Right lobe of liver (tissue), 6 donors: ENCODE data around the gene ADAMTS6. TPM values are rescaled to one million over a fixed set of nuclear protein-coding genes. Genes with fewer than 3 reads are reported as not detected.

Source experiments
- ATAC-seq, 4 donors: fragments of 200-7000 bp; cut with Tn5 transposase; one replicate each; pipeline ENCODE4 v1.9.1; 2020; ENCODE audit warnings: mild to moderate bottlenecking in 4 of 4, moderate library complexity in 4 of 4
- DNase-seq, 3 donors: peaks; one replicate each; pipeline ENCODE4 v3.0.0-alpha.2; 2020
- H3K27ac ChIP-seq, 3 donors: fragments of 200-600 bp; one replicate each; pipeline ENCODE4 v1.8.0; 2022
- H3K27me3 ChIP-seq, 2 donors: fragments of 200-600 bp; one replicate each; pipeline ENCODE4 v1.8.0; 2022
- H3K36me3 ChIP-seq, 4 donors: fragments of 200-600 bp; sonication (generic) in 1 of 4; one replicate each; pipeline versions ENCODE4 v1.5.1 to v1.8.0; 2017 to 2022; ENCODE audit warnings: control low read depth in 1 of 4
- H3K4me1 ChIP-seq, 4 donors: fragments of 200-600 bp; sonication (generic) in 1 of 4; one replicate each; pipeline versions ENCODE4 v1.5.1 to v1.8.0; 2017 to 2022; ENCODE audit warnings: control low read depth in 1 of 4
- H3K4me3 ChIP-seq, 3 donors: fragments of 200-600 bp; one replicate each; pipeline ENCODE4 v1.8.0; 2022
- H3K9me3 ChIP-seq, 4 donors: fragments of 200-600 bp; sonication (generic) in 1 of 4; one replicate each; pipeline versions ENCODE4 v1.5.1 to v1.8.0; 2017 to 2022; ENCODE audit warnings: control low read depth in 1 of 4
- POLR2A ChIP-seq: fragments of 450-650 bp; IDR thresholded peaks from one replicate; pipeline ENCODE4 v1.6.1; 2017; ENCODE audit warnings: antibody characterized with exemption, mild to moderate bottlenecking
- WGBS: methylation state at CpG from one replicate; pipeline ENCODE4 v1.1.6; 2018; ENCODE audit warnings: low coverage, low lambda C conversion rate; ENCODE audit not compliant: insufficient coverage; ENCODE audit errors: missing lambda C conversion rate; 5-methylcytosine and 5-hydroxymethylcytosine counted together
- intact Hi-C, 2 donors: fragments of 100-400 bp; cut with DNase I; formaldehyde crosslinking; loops; one replicate each; pipeline versions ENCODE4 v1.11.2 to v1.14.1; 2022
- total RNA-seq, 6 experiments: library from RNA; depleted of rRNA in 2 of 6; stranded (reverse); fragments of >200 nt in 2 of 6; fragmentation: NEBNext Ultra II Directional in 3 of 6; extraction: Animal tissue kit (Norgen Biotek cat#: 25700) in 3 of 6; gene quantifications; one replicate each; pipeline versions ENCODE4 v1.1.0 to v1.2.4, GENCODE V29; 2016 to 2023
- TF ChIP-seq, protein P1 (sequence below), 4 donors: fragments of 200-600 bp in 3 of 4; fragments of 450-650 bp in 1 of 4; IDR thresholded peaks; one replicate each; pipeline versions ENCODE4 v1.5.1 to v1.8.0; 2016 to 2022; ENCODE audit warnings: antibody characterized with exemption in 4 of 4, mild to moderate bottlenecking in 2 of 4
- donor health status: DM: no; HTN: yes; CAD: no.
- donor health status: DM: no; HTN: no; CAD: no.
- donor health status: DM: no; HTN: no; CAD: no.
- donor health status: DM: no; HTN: yes; CAD: no.
- donor health status: DM: no; HTN: yes; CAD: no.

Gene ADAMTS6
- total RNA-seq, 6 experiments from 2014 or later, result 0.17 to 0.56 (median 0.40) TPM

DNA sequence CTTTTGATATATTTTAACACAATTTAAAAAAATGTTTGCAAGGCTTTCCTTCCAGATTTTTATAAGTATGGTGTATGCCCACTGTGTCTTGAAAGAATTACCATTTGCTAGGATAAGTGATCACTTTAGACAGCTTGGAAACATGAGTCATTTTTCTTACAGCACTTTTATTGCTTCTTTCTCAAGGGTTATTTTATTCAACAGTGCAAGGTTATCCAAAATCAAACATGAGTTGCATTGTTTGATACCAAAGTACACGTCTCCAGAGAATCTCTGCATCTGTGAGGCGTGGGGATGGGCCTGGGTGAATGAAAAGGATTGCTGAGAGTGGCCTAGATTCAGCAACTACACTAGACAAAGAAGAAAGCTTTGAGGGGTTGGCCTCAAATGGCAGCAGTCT, 329.6 kb downstream of the ADAMTS6 start:
- TF ChIP-seq, protein P1, sequence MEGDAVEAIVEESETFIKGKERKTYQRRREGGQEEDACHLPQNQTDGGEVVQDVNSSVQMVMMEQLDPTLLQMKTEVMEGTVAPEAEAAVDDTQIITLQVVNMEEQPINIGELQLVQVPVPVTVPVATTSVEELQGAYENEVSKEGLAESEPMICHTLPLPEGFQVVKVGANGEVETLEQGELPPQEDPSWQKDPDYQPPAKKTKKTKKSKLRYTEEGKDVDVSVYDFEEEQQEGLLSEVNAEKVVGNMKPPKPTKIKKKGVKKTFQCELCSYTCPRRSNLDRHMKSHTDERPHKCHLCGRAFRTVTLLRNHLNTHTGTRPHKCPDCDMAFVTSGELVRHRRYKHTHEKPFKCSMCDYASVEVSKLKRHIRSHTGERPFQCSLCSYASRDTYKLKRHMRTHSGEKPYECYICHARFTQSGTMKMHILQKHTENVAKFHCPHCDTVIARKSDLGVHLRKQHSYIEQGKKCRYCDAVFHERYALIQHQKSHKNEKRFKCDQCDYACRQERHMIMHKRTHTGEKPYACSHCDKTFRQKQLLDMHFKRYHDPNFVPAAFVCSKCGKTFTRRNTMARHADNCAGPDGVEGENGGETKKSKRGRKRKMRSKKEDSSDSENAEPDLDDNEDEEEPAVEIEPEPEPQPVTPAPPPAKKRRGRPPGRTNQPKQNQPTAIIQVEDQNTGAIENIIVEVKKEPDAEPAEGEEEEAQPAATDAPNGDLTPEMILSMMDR (IDR thresholded peaks at IDR 0.05), result no peak
- TF ChIP-seq POLR2A, result no peak
- no peak for ATAC-seq

DNA sequence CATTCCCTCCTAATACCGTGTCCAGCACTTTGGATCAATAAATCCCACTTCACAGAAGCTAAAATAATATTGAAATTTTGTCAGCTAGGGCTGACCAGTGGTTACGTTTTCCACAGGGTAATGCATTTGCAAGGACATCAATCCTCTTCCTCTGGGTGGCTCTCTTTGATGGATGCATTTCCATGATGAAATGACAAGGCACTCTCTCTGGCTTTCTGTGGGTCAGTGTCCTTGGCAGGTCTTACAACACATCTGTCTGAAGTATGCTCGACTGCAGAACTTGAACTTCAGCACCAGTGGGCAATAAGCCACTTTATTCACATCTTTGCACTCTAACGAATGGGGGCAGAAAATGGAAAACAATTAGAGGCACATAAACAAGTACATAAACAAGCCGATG, 330.1 kb downstream of the ADAMTS6 start:
- peak; percentile 63 to 91 (median 80) for ATAC-seq
- H3K36me3 ChIP-seq, result no peaks in the 10 kb centered on the region
- WGBS, result 40% methylated on average over 5 of the region's 5 CpGs

More for the DNA sequence above, 329.6 kb downstream of the ADAMTS6 start:
- Histone ChIP-seq H3K9me3 (no peaks in the 10 kb centered on the region), H3K27ac (no peak overlapping the region), H3K27me3 (no peaks in the 10 kb centered on the region), H3K4me1 (no peaks in the 10 kb centered on the region), H3K36me3 (no peaks in the 10 kb centered on the region), H3K4me3 (no peak overlapping the region)
- DNase-seq, result no peak
- intact Hi-C loops, result no loop called here
- 59% methylated on average over 2 of the region's 2 CpGs for WGBS

DNA sequence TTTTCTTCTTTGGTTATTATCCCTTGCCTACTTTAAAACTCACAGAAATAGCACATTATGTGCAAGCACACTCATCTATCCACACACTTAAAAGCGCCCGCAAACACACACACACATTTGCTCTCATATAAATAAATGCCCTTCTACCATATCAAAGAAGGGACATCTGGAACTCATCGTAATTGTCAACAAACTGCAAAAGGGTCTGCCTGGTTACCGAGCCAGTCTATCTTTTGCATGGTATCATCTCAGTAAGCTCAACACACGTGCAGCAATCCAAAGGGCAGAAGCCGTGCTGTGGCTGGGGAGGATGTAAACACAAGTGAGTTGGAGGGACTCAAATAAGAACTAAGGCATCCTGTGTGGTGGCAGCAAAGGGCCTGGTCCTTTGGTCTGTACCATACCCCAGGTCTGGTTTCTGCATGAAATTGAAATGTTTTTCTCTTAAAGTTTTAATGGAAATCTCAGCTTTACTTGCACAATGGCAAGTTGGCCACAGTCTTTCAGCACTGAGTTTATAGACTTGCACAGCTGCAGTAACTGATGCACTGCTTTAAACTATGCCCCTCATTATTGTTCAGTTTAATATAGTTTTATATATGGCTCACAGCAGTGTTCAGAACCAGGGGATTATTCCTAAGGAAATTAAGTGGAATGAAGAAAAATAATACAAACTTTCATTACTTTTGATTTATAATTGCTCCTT, 331.0 kb downstream of the ADAMTS6 start:
- ATAC-seq, result no peak
- Histone ChIP-seq H3K36me3 (no peaks in the 10 kb centered on the region), H3K4me1 (no peaks in the 10 kb centered on the region), H3K9me3 (no peaks in the 10 kb centered on the region), H3K27ac (no peak overlapping the region), H3K4me3 (no peak overlapping the region), H3K27me3 (no peaks in the 10 kb centered on the region)
- intact Hi-C loops, result no loop called here
- WGBS, result 80% methylated on average over 5 of the region's 6 CpGs
- TF ChIP-seq, protein P1 (IDR thresholded peaks at IDR 0.05), result no peak
- no peak for TF ChIP-seq POLR2A
- DNase-seq, result no peak

More for the DNA sequence above, 330.1 kb downstream of the ADAMTS6 start:
- Histone ChIP-seq H3K27ac (no peak overlapping the region), H3K4me1 (no peaks in the 10 kb centered on the region), H3K27me3 (no peaks in the 10 kb centered on the region), H3K9me3 (no peaks in the 10 kb centered on the region), H3K4me3 (no peak overlapping the region)
- no peak for DNase-seq
- TF ChIP-seq POLR2A, result no peak
- TF ChIP-seq, protein P1 (IDR thresholded peaks at IDR 0.05), result no peak
- intact Hi-C loops, result no loop called here

DNA sequence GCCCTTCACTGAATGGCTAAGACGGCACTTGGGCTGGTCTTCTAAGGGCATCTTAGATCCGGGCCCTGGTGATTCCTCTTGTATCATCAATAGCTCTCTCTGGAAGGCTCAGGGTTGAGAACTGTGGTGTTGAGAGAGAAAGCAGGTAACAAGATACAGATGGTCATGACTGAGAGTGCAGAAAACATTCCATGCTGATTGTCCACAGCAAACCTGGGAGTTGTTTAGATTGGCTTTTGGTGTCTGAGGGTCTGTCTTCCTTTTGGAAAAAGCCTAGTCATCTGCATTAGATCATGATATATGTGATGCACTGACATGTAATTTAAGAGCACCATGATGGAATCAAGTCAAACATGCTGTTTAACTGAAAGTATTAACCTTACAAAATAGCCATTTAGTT, 331.9 kb downstream of the ADAMTS6 start:
- H3K27me3 ChIP-seq, result no peaks in the 10 kb centered on the region
- H3K36me3 ChIP-seq, result no peaks in the 10 kb centered on the region
- 58% methylated on average over 2 of the region's 2 CpGs for WGBS
- no peak overlapping the region for H3K4me3 ChIP-seq
- DNase-seq (no peak), ATAC-seq (no peak)
- no peaks in the 10 kb centered on the region for H3K4me1 ChIP-seq
- no peak overlapping the region for H3K27ac ChIP-seq
- TF ChIP-seq, protein P1 (IDR thresholded peaks at IDR 0.05), result no peak
- TF ChIP-seq POLR2A, result no peak
- no peaks in the 10 kb centered on the region for H3K9me3 ChIP-seq
- intact Hi-C loops, result no loop called here
